Loucy (cell line): ENCODE measurements around the gene TBC1D2.
"Not testable (repeated sequence)": the region's sequence is repeated elsewhere in the genome, so short reads cannot be mapped to it uniquely, and the experiment has no call there.

Experiments
- EZH2phosphoT487 ChIP-seq: fragments of 200-600 bp; IDR thresholded peaks from 2 replicates; pipeline ENCODE4 v1.6.1; 2018; ENCODE audit warnings: antibody characterized with exemption, mild to moderate bottlenecking, moderate library complexity, borderline replicate concordance
- TF ChIP-seq, protein P1 (sequence below): fragments of 200-600 bp; sonication (generic); conservative IDR thresholded peaks from 2 replicates; pipeline ENCODE4 v1.5.1; 2014; ENCODE audit warnings: mild to moderate bottlenecking, antibody characterized with exemption, low read length

DNA sequence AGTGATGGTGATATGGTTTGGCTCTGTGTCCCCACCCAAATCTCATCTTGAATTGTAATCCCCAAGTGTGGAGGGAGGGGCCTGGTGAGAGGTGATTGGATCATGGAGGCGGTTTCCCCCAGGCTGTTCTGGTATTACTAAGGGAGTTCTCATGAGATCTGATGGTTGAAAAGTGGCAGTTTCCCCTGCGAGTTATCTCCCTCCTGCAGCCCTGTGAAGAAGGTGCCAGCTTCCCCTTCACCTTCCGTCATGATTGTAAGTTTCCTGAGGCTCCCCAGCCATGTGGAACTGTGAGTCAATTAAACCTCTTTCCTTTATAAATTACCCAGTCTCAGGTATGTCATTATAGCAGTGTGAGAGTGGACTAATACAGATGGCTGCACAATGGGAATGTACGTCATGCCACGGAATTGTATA, 80.9 kb downstream of the TBC1D2 start:
- TF ChIP-seq, protein P1, sequence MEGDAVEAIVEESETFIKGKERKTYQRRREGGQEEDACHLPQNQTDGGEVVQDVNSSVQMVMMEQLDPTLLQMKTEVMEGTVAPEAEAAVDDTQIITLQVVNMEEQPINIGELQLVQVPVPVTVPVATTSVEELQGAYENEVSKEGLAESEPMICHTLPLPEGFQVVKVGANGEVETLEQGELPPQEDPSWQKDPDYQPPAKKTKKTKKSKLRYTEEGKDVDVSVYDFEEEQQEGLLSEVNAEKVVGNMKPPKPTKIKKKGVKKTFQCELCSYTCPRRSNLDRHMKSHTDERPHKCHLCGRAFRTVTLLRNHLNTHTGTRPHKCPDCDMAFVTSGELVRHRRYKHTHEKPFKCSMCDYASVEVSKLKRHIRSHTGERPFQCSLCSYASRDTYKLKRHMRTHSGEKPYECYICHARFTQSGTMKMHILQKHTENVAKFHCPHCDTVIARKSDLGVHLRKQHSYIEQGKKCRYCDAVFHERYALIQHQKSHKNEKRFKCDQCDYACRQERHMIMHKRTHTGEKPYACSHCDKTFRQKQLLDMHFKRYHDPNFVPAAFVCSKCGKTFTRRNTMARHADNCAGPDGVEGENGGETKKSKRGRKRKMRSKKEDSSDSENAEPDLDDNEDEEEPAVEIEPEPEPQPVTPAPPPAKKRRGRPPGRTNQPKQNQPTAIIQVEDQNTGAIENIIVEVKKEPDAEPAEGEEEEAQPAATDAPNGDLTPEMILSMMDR = not testable (repeated sequence)
- TF ChIP-seq EZH2phosphoT487 = not testable (repeated sequence)
